Central memory CD4-positive, alpha-beta T cell (primary cell): ENCODE data around the gene ZNF202.
"Not testable (repeated sequence)": the region's sequence is repeated elsewhere in the genome, so short reads cannot be mapped to it uniquely, and the experiment has no call there.

Experiments
- DNase-seq: peaks from one replicate; pipeline ENCODE4 v3.0.0; 2022
- total RNA-seq, 3 experiments: gene quantifications; one replicate each; lab custom pipeline; 2026; lab: John Stamatoyannopoulos, UW

The ZNF202 gene
- total RNA-seq, result 23.0 to 39.1 (median 34.1) reads per million in 3 experiments

DNA sequence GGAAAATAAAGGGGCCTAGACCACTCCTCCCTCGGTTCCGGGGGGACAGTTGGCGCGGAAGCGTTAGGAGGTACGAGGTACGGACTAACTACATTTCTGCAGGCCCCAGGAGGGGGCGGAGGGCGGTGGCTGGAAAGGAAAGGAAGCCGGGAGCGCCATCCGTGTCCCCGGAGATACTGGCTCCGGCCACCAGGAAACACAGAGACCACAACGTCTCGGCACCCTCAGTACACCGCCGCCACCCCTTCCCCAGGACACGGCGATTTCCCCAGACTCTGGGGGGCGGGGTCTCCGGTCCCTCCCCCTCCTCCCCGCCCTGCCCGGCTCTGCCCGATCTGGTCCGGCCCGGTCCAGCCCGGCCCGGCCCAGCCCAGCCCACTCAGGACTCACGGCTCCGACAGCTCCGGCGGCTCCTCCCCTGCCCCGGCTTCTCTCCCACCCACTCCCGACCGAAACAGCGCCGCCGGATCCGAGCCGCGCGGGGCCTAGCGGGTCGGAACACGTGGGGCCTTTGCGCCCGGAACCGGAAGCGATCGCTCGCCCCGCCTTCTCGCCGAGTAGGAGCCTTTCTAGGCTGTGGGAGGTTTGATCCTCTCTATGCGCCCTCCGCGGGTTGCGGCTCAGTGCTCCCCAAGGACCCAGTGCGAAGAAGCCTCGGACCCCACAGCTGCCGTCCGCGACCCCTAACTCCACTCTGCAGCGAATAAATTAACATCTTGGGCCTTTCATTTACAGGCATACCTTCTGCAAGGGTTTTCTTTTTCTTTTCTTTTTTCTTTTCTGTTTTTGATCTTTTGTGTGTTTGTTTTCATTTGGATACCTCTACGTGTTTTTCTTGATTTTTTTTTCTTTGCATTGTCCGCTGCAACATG is at the start of gene ZNF202:
Gene ZNF202, minus strand, starts transcription at position 502 of the 872 bp plus-strand sequence. CDS start 10,772 bp downstream, outside the sequence.
- peak; percentile 86 for DNase-seq

DNA sequence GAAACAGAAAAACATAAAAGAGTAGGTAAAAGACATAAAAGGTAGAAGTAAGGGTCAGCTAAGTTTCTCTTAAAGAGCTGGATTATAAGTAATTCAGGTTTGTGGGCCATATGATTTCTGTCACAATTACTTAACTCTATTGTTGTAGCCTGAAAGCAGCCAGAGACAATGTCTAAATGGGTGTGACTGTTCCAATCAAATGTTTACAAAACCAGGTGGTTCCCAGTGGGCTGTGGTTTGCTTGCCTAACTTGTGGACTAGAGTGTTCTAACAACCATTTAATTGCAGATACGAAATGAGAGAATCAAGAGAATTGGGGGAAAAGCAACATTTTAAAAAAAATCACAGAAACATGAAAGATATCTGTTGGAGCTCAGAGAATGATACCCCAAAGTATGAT is 42.1 kb upstream of the ZNF202 start:
- no peak for DNase-seq

GRCh38 chr11:123778511-123778910 is 37.1 kb upstream of the ZNF202 start:
- no peak for DNase-seq

- no peak for DNase-seq
Measured at GRCh38 chr11:123775715-123776549, 34.5 kb upstream of the ZNF202 start.

GRCh38 chr11:123775289-123775688 is 33.8 kb upstream of the ZNF202 start:
- DNase-seq, result no peak

GRCh38 chr11:123773959-123774358 is 32.5 kb upstream of the ZNF202 start:
- DNase-seq, result no peak

DNA sequence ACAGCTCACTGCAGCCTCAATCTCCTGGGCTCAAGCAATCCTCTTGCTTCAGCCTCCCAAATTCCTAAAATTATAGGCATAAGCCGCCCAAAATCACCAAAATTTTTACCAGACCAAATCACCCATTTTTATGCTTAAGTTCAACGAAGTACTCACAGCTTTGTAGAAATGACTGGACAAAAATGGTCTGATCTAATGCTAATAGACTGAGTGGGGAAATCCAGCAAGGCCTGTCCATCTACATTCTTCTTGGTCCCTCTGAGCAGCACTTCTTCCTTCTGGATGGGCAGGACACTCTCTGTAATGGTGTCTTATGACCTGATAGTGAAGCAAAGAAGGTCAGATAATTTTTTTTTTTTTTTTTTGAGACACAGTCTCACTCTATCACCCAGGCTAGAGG is 31.6 kb upstream of the ZNF202 start:
- no peak for DNase-seq

GRCh38 chr11:123771664-123772063 is 30.2 kb upstream of the ZNF202 start:
- no peak for DNase-seq

- no peak for DNase-seq
Measured at GRCh38 chr11:123770712-123771111, 29.3 kb upstream of the ZNF202 start.

GRCh38 chr11:123765601-123766000 is 24.1 kb upstream of the ZNF202 start:
- DNase-seq, result no peak

GRCh38 chr11:123762422-123762821 is 21.0 kb upstream of the ZNF202 start:
- no peak for DNase-seq

DNA sequence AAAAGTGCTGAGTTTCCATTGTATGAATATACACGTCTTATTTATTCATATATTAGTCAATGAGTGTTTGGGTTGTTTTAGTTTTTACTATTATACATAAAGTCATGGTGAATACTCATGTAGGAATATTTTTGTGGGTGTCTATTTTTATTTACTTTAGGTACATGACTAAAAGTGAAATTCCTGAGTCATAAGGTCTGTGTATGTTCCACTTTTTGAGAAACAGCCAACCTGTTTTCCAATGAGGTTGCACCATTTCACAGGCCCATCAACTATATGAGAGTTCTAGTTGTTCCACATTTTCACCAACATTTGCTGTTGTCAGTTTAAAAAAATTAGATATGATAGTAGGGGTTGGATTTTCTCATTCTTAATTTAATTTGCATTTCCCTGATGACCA is 19.4 kb upstream of the ZNF202 start:
- no peak for DNase-seq

DNA sequence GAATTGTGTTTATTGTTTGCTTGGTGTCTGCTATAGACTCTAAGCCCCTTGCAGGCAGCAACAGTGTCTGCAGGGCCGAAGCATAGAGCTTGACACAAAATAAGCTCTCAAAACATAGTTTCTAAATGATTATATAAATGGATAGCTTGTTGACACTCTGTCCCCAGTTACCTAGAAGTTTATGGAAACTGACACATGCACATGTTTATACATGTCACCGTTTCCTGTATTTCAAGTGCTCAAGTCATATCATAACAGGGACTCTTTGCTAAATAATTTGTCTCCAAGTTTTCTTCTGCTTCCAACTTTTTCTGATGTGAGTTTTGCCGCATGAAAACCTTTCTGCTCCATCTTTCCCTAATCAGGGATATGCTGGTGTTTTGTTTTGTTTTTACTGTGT is 16.5 kb upstream of the ZNF202 start:
- DNase-seq, result no peak

DNA sequence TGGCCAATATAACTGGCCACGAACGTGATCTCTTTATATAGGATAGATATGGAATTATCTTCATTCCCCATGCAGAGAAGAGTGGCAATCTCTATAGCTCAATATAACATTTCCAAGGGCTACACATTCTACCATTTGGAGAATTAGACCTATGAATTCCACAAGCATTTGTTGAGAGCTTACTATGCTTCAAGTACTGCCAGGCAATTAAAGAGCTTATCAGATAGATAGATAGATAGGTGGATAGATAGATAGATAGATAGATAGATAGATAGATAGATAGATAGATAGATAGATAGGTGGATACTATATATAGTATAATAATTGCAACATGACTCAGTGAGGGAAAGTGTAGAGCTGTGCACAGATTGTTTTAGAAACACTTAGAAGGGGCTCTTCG is 14.4 kb upstream of the ZNF202 start:
- DNase-seq, result no peak

DNA sequence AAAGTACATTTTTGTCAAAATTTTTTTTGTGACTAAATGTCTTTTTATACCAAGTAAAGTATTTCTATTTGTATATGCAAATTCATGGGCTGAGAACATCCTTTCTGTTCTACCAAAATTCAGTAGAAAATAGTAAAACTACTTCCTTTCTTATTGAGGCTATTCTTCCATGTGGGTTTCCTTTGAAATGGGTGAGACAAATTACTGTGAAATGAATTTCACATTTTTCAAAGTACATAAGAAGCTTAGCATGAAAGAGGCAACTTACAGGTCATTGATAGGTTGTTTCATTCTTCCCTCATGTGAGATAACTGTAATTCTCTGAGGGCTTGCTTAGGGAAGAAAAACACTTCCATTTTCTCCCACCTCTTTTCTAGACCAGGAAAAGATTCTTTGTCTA is 13.9 kb upstream of the ZNF202 start:
- DNase-seq, result no peak

GRCh38 chr11:123754101-123754568 is 12.7 kb upstream of the ZNF202 start, which contains the start of gene OR6X1:
Gene OR6X1, minus strand, starts transcription at chr11:123754518. Its CDS starts 0 bp downstream, at chr11:123754518.
- DNase-seq, result no peak

DNA sequence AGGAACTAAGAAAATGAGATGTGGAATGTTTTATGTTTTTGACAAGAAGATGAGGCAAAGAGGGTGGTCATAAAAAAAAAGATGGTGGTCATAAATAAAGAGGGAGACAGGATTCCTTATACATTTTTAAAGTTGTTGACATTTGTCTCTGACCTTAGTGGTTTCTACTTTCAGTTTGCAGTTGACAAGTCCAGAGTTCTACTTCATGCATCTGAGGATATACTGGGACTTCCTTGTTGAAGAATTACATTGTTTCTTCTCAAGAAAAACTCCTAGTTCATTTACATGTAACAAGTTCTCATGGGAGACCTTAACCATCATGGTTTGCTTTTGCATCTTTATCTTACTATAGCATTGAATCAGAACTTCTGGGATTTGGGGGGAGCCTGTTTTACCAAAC is 11.7 kb upstream of the ZNF202 start:
- DNase-seq, result no peak

GRCh38 chr11:123751781-123752180 is 10.3 kb upstream of the ZNF202 start:
- DNase-seq, result no peak

GRCh38 chr11:123748349-123748748 is 6.9 kb upstream of the ZNF202 start:
- DNase-seq, result not testable (repeated sequence)

DNA sequence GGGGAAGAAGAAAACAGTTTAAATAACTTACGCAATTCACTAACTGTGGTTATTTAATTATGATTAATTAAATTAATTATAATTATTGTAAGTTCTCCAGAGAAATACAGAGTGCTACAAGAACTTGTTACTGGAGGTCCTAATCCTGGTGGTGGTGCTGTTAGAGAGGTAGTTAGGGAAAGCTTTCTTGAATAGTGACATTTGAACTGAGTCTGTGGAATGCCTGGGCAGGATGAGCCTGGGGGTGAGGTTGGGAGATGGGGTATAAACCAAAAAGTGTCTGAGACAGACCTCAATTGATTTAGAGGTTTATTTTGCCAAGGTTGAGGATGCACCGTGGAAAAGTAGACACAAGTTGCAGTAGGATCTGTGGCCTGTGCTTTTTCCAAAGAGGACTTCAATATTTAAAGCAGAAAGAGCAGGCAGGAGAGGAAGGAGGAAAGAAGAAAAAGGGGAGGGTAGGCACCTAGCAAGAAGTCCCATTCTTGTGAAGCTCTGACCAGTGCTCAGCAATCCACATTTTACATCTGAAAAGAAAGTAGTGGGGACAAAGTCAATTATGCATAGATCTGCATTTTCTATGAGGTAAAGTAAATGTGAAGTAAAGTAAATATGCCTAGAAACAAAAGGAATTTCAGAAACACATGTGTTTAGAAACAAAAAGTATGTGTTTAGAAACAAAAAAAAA is 4.4 kb upstream of the ZNF202 start:
- no peak for DNase-seq

DNA sequence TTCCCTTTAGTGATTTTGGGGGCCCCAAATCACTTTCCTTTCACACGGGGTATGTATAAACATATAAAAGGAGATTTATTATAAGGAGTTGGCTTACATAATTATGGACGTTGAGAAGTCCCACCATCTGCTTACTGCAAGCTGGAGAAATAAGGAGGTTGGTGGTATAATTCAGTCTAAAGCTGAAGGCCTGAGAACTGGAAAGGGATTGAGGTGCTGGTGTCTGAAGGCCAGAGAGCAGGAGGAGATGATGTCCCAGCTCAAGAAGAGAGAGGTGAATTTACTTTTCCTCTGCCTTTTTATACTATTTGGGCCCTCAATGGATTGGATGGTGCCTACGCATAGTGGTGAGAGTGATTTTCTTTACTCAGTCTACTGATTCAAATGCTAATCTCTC is 1.3 kb upstream of the ZNF202 start:
- DNase-seq, result no peak

- DNase-seq, result no peak
Measured at GRCh38 chr11:123742031-123742723, 717 bp upstream of the ZNF202 start.
